GM12878 (cell line): ENCODE data around the gene RNU1-3. TPM values are rescaled to one million over a fixed set of nuclear protein-coding genes. Genes with fewer than 3 reads are reported as not detected.
"Not testable (repeated sequence)": the region's sequence is repeated elsewhere in the genome, so short reads cannot be mapped to it uniquely, and the experiment has no call there.

Experiments
- ATAC-seq: fragments of 200-7000 bp; cut with Tn5 transposase; 3 replicates; pipeline ENCODE4 v1.9.1; 2020; ENCODE audit warnings: mild to moderate bottlenecking, moderate library complexity
- BruUV-seq: library from RNA; stranded (reverse); fragments of 400-500 nt; replicated peaks from 2 replicates; lab custom pipeline; 2021; lab: Mats Ljungman, UMichigan
- CTCF ChIA-PET: fragments of 300-600 bp; sonication (Branson Sonifier 250); formaldehyde crosslinking; extraction: SDS; loops from one replicate; lab custom pipeline; 2021; ENCODE audit warnings: inconsistent platforms; lab: Yijun Ruan, JAX
- POLR2A ChIA-PET: fragments of 350-600 bp; formaldehyde crosslinking; extraction: SDS; loops from one replicate; lab custom pipeline; 2021; ENCODE audit warnings: inconsistent platforms; lab: Charles Lee
- RAD21 ChIA-PET: fragments of 300-600 bp; sonication (Branson Sonifier 250); formaldehyde crosslinking; loops from one replicate; lab custom pipeline; 2023; ENCODE audit warnings: antibody characterized with exemption; ENCODE audit not compliant: unreplicated experiment; lab: Charles Lee
- SMC1A ChIA-PET: fragments of 300-600 bp; sonication (Branson Sonifier 250); formaldehyde crosslinking; loops from one replicate; lab custom pipeline; 2023; ENCODE audit not compliant: unreplicated experiment, uncharacterized antibody; lab: Charles Lee
- DNase-seq: peaks from one replicate; pipeline ENCODE4 v3.0.0-alpha.2; 2011; ENCODE audit warnings: low read depth, low spot score
- FAIRE-seq: peaks from 3 replicates; lab custom pipeline; 2011; peaks lifted over from hg19 to GRCh38; lab: Jason Lieb, UNC
- H2AFZ ChIP-seq: 2 replicates; pipeline ENCODE4 v1.6.0; 2011; ENCODE audit warnings: low read depth, low read length, control low read depth; ENCODE audit not compliant: control insufficient read depth
- H3K27ac ChIP-seq: 2 replicates; pipeline ENCODE4 v1.5.1; 2011; ENCODE audit warnings: control low read depth; ENCODE audit not compliant: control insufficient read depth, insufficient read depth
- H3K27me3 ChIP-seq, 2 experiments: replicated peaks in 1 of 2; 2 replicates each; pipeline versions ENCODE4 v1.6.0 to v1.6.1; 2011; ENCODE audit warnings: low read length in 1 of 2; ENCODE audit not compliant: control insufficient read depth in 2 of 2, insufficient read depth in 2 of 2
- H3K36me3 ChIP-seq, 2 experiments: 2 replicates each; pipeline ENCODE4 v1.5.1; 2011; ENCODE audit warnings: low read length in 1 of 2; ENCODE audit not compliant: control insufficient read depth in 2 of 2, insufficient read depth in 2 of 2
- H3K4me1 ChIP-seq: 2 replicates; pipeline ENCODE4 v1.6.1; 2011; ENCODE audit warnings: mild to moderate bottlenecking, low read length, moderate library complexity, mixed read lengths; ENCODE audit not compliant: control insufficient read depth, insufficient read depth
- H3K4me2 ChIP-seq: 2 replicates; pipeline ENCODE4 v1.6.0; 2011; ENCODE audit warnings: control low read depth; ENCODE audit not compliant: control insufficient read depth, insufficient read depth
- H3K4me3 ChIP-seq: fragments of 200-600 bp; sonication (generic); 2 replicates; pipeline ENCODE4 v1.5.1; 2016
- H3K79me2 ChIP-seq: 2 replicates; pipeline ENCODE4 v1.6.0; 2011; ENCODE audit warnings: low read length; ENCODE audit not compliant: control insufficient read depth, insufficient read depth
- H3K9ac ChIP-seq: 2 replicates; pipeline ENCODE4 v1.8.0; 2011; ENCODE audit warnings: low read length, control low read depth, mixed read lengths; ENCODE audit not compliant: control insufficient read depth, insufficient read depth
- H3K9me3 ChIP-seq: replicated peaks from 3 replicates; pipeline ENCODE4 v1.5.1; 2011; ENCODE audit warnings: mild to moderate bottlenecking, low read length; ENCODE audit not compliant: control insufficient read depth, insufficient read depth
- H4K20me1 ChIP-seq: 2 replicates; pipeline ENCODE4 v1.6.0; 2011; ENCODE audit not compliant: control insufficient read depth, insufficient read depth
- MYC ChIP-seq: IDR thresholded peaks from 2 replicates; pipeline ENCODE4 v1.6.1; 2011; ENCODE audit warnings: mild to moderate bottlenecking, low read length, moderate library complexity, inconsistent platforms; ENCODE audit not compliant: insufficient read depth, insufficient replicate concordance, insufficient read length, severe bottlenecking
- WGBS: methylation state at CpG from one replicate; pipeline ENCODE4 v1.1.6; 2016; ENCODE audit warnings: low lambda C conversion rate; ENCODE audit not compliant: insufficient replicate concordance, insufficient coverage; ENCODE audit errors: missing lambda C conversion rate; 5-methylcytosine and 5-hydroxymethylcytosine counted together
- in situ Hi-C: fragments of 300-500 bp; cut with MboI; formaldehyde crosslinking; loops from 9 replicates; pipeline ENCODE4 v1.14.3; 2018; ENCODE audit warnings: mixed read lengths
- intact Hi-C: fragments of 100-400 bp; cut with micrococcal nuclease; formaldehyde crosslinking; loops from one replicate; pipeline ENCODE4 v1.14.2; 2022; ENCODE audit not compliant: unreplicated experiment
- polyA plus RNA-seq, 11 experiments: library from polyadenylated mRNA; depleted of rRNA in 4 of 11; unstranded in 6 of 11; stranded (reverse) in 5 of 11; fragments of >200 nt; fragmentation: Nextera tagmentation in 4 of 11; fragmentation: Illumina TruSeq in 1 of 11; extraction: Ambion mirVana in 4 of 11; extraction: Trizol in 1 of 11; gene quantifications; 1 replicate in 1 of 11; 2 replicates in 10 of 11; pipeline versions ENCODE4 v1.2.1 to v1.2.3, GENCODE V29; 2011 to 2016; ENCODE audit warnings: inconsistent platforms in 2 of 11, missing spikeins in 2 of 11, low read depth in 1 of 11
- total RNA-seq, 4 experiments: library from RNA; depleted of rRNA in 3 of 4; stranded (reverse); fragments of >200 nt in 3 of 4; fragmentation: Illumina TruSeq in 1 of 4; extraction: Trizol in 1 of 4; gene quantifications; 2 replicates each; pipeline versions ENCODE4 v1.2.1 to v1.2.3, GENCODE V29; 2013 to 2021

Gene RNU1-3
- total and polyA plus RNA-seq, 10 of the 15 experiments (the other 5 are each of a cell fraction or from before 2014, with no cell fraction given): under 0.01 to 20,946 (median 4.7) TPM; not detected in 2

DNA sequence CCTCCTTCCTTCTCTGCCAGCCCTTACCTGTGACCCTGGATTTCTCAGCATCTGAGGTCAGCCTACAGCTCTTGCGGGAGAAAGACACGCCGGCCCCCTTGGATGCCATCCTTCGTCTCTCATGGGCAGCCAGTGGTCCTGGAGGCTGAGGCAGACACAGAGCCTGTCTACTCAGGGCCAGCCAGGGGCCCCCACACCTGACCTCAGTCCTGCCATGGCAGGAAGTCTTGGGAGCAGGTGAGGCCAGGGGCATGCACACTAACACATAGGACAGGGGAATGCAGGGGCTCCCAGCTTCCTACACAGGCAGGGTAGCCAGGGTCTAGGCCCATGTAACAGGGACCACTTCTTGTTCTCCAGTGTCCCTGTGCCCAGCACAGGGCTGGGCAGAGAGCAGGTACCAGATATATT, 23.7 kb downstream of the RNU1-3 start:
- TF ChIP-seq MYC: peak; percentile 27
- H3K36me3 ChIP-seq, H3K27me3 ChIP-seq, H3K9ac ChIP-seq, in situ Hi-C loops, H3K4me3 ChIP-seq, DNase-seq, H4K20me1 ChIP-seq, POLR2A ChIA-PET, BruUV-seq, SMC1A ChIA-PET, FAIRE-seq, H2AFZ ChIP-seq, H3K9me3 ChIP-seq, H3K27ac ChIP-seq, intact Hi-C loops, CTCF ChIA-PET, ATAC-seq: not testable (repeated sequence)
- Histone ChIP-seq H3K4me2 (peak overlapping the region; percentile 100), H3K79me2 (peaks cover 13% of the 10 kb centered on the region), H3K4me1 (peaks cover 18% of the 10 kb centered on the region)
- 86% methylated on average over 4 of the region's 4 CpGs for WGBS
- RAD21 ChIA-PET: interaction anchor here (0.6 kb wide), 1 partner anchor 66 kb away, joined by 3 read pairs; no protein-coding TSS in a partner anchor

DNA sequence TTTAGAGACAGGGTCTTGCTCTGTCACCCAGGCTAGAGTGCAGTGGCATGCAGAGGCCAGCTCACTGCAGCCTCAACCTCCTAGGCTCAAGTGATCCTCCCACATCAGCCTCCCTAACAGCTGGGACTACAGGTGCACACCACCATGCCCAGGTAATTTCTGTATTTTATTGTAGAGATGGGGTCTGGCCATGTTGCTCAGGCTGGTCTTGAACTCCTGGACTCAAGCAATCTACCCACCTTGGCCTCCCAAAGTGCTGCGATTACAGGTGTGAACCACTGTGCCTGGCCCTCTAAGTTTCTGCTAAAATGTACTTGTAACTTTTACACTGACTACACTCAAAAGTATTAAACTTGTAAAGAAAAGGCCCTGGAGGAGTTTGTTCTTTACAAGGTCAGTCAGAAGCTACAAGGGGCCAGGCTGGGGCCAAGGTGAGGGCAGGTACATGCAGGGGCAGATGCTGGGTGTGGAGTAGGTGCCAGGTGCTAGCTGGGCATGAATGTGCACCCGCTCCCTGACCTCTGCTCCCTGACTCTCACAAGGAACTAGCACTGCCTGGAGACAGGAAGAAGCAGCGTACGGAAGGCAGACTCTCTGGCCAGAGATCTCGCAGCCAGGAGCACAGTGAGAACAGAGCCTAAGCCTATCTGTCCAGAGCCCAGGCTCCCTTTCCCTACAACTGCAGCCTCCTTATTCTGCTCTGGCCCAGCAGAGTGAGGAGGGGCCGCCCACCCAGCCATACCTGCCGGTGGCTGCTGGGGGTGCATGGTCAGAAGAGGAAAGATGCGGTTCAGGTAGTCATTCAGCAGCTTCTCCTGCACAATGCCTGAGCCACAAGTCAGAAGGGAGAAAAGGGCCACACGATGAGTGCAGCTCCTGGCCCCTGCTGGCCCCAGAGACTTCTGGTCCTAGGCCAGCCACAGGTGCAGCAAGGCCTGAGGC, 24.5 kb downstream of the RNU1-3 start:
- DNase-seq, intact Hi-C loops, BruUV-seq, H2AFZ ChIP-seq, H3K36me3 ChIP-seq, H4K20me1 ChIP-seq, H3K27me3 ChIP-seq, FAIRE-seq, ATAC-seq, H3K4me3 ChIP-seq, H3K27ac ChIP-seq, RAD21 ChIA-PET, POLR2A ChIA-PET, H3K9ac ChIP-seq, in situ Hi-C loops, SMC1A ChIA-PET, H3K9me3 ChIP-seq: not testable (repeated sequence)
- peaks cover 13% of the 10 kb centered on the region for H3K79me2 ChIP-seq
- peaks cover 18% of the 10 kb centered on the region for H3K4me1 ChIP-seq
- peak overlapping the region; percentile 100 for H3K4me2 ChIP-seq
- 78% methylated on average over 8 of the region's 9 CpGs for WGBS
- CTCF ChIA-PET: interaction anchor here (2.9 kb wide), 1 partner anchor 18 kb away, joined by 8 read pairs; no protein-coding TSS in a partner anchor

DNA sequence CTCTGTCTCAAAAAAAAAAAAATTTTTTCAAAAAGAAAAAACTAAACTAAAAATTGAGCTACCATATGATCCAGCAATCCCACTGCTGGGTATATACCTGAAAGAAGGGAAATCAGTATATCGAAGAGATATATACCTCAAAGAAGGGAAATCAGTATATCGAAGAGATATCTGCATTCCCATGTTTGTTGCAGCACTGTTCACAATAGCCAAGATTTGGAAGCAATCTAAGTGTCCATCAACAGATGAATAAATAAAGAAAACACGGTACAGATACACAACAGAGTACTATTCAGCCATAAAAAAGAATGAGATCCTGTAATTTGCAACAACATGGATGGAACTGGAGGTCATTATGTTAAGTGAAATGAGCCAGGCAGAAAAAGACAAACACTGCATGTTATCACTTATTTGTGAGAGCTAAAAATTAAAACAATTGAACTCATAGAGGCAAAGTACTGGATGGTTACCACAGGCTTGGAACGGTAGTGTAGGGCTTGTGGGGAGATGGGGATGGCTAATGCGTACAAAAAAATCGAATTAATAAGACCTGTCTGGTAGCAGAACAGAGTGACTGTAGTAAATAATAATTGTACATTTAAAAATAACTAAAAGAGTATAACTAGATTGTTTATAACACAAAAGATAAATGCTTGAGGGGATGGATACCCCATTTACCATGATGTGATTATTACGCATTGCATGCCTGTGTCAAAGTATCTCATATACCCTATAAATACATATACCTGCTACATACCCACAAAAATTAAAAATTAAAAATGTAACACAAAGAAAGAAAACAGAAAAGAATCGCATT, 25.4 kb downstream of the RNU1-3 start:
- SMC1A ChIA-PET, in situ Hi-C loops, FAIRE-seq, DNase-seq, H3K27me3 ChIP-seq, H4K20me1 ChIP-seq, H3K9ac ChIP-seq, H3K9me3 ChIP-seq, H2AFZ ChIP-seq, ATAC-seq, intact Hi-C loops, H3K36me3 ChIP-seq, H3K4me3 ChIP-seq, RAD21 ChIA-PET, H3K27ac ChIP-seq, H3K4me2 ChIP-seq: not testable (repeated sequence)
- ChIA-PET CTCF (interaction anchor here (0.7 to 2.9 kb wide), 3 partner anchors 17 to 562 kb away, joined by 3 to 8 read pairs (median 3); no protein-coding TSS in a partner anchor), POLR2A (interaction anchor here (0.6 kb wide), 1 partner anchor 180 kb away, joined by 3 read pairs; no protein-coding TSS in a partner anchor)
- Histone ChIP-seq H3K79me2 (peaks cover 13% of the 10 kb centered on the region), H3K4me1 (peaks cover 18% of the 10 kb centered on the region)
- WGBS: 82% methylated on average over 8 of the region's 8 CpGs
- TSS peak; percentile 16 for BruUV-seq
